ENCODE results near the gene BMP8B. TPM values are rescaled to one million over a fixed set of nuclear protein-coding genes. Genes with fewer than 3 reads are reported as not detected.

BMP8B gene
- total and polyA plus RNA-seq, 10 donors = 0.08 to 2.5 (median 1.1) TPM

GRCh38 chr1:39802496-39803260 lies 14.0 kb upstream of the BMP8B start:
- DNase-seq = no peak
- peaks cover 0 to 26% (median 9%) of the 10 kb centered on the region in 6 donors for H3K4me1 ChIP-seq
- 73 to 91% (median 78%) methylated on average over 14 of the region's 14 CpGs for WGBS, 5 donors
- peaks cover 0 to 20% (median 15%) of the 10 kb centered on the region in 8 donors for H3K9me3 ChIP-seq
- no peak overlapping the region for H3K27ac ChIP-seq
- H3K36me3 ChIP-seq = peaks cover 0 to 11% (median 0%) of the 10 kb centered on the region in 6 donors
- no peaks in the 10 kb centered on the region for H3K27me3 ChIP-seq (replicated peaks in 1 of 7)
- no peak for TF ChIP-seq CTCF (IDR thresholded peaks at IDR 0.05 in 8 of 11, conservative IDR thresholded peaks at IDR 0.05 in 3 of 11)
- no peak for TF ChIP-seq POLR2AphosphoS5 (IDR thresholded peaks at IDR 0.05)
- no peak for TF ChIP-seq POLR2A (IDR thresholded peaks at IDR 0.05)
- intact Hi-C loops (cut with DNase I; ENCODE audit: low total_unique reads) = no loop called here
- no peak overlapping the region for H3K4me3 ChIP-seq

GRCh38 chr1:39800471-39800835 lies 11.8 kb upstream of the BMP8B start:
- TF ChIP-seq POLR2A (IDR thresholded peaks at IDR 0.05) (no peak), POLR2AphosphoS5 (IDR thresholded peaks at IDR 0.05) (no peak), CTCF (IDR thresholded peaks at IDR 0.05 in 8 of 11, conservative IDR thresholded peaks at IDR 0.05 in 3 of 11) (no peak)
- WGBS, 5 donors = 42 to 79% (median 71%) methylated on average over 3 of the region's 3 CpGs
- intact Hi-C loops (cut with DNase I; ENCODE audit: low total_unique reads) = no loop called here

GRCh38 chr1:39799770-39800470 lies 11.3 kb upstream of the BMP8B start:
- Histone ChIP-seq H3K36me3 (no peaks in the 10 kb centered on the region), H3K27ac (peak overlapping the region in 5 of 8 donors; percentile 62 to 89 (median 78)), H3K9me3 (peaks cover 0 to 2% (median under 1%) of the 10 kb centered on the region in 8 donors), H3K4me3 (peak overlapping the region in 7 of 8 donors; percentile 10 to 62 (median 19)), H3K27me3 (replicated peaks in 1 of 7) (no peaks in the 10 kb centered on the region), H3K4me1 (peaks cover 0 to 26% (median 9%) of the 10 kb centered on the region in 6 donors)
- peak; percentile 91 for DNase-seq
- WGBS, 5 donors = 2 to 8% (median 4%) methylated on average over 8 of the region's 8 CpGs
- no peak for TF ChIP-seq POLR2A (IDR thresholded peaks at IDR 0.05)
- TF ChIP-seq CTCF (IDR thresholded peaks at IDR 0.05 in 8 of 11, conservative IDR thresholded peaks at IDR 0.05 in 3 of 11) = peak; percentile 62 to 94 (median 87)
- intact Hi-C loops (cut with DNase I; ENCODE audit: low total_unique reads) = no loop called here

More at GRCh38 chr1:39800471-39800835, 11.8 kb upstream of the BMP8B start:
- Histone ChIP-seq H3K9me3 (peaks cover 0 to 7% (median 5%) of the 10 kb centered on the region in 8 donors), H3K27me3 (replicated peaks in 1 of 7) (no peaks in the 10 kb centered on the region), H3K4me3 (no peak overlapping the region), H3K36me3 (peaks cover 0 to 3% (median 0%) of the 10 kb centered on the region in 6 donors), H3K27ac (no peak overlapping the region), H3K4me1 (peaks cover 0 to 26% (median 9%) of the 10 kb centered on the region in 6 donors)
- no peak for DNase-seq

Measured in spleen (tissue), 11 donors.